Activated naive CD4-positive, alpha-beta T cell treated with Interleukin-2 at 50 U/mL for 16 hours (primary cell): ENCODE data around the gene FXYD4.

Experiments used
- DNase-seq: peaks from one replicate; pipeline ENCODE4 v3.0.0-alpha.2; 2020

Gene FXYD4

GRCh38 chr10:43347997-43348396 is 23.4 kb upstream of the FXYD4 start:
- DNase-seq: no peak

GRCh38 chr10:43348511-43349312 is 22.7 kb upstream of the FXYD4 start:
- DNase-seq: peak; percentile 86

GRCh38 chr10:43350156-43350555 is 21.3 kb upstream of the FXYD4 start:
- no peak for DNase-seq

GRCh38 chr10:43350686-43351085 is 20.8 kb upstream of the FXYD4 start:
- no peak for DNase-seq

GRCh38 chr10:43351301-43351700 is 20.1 kb upstream of the FXYD4 start:
- no peak for DNase-seq

- no peak for DNase-seq
Observed at GRCh38 chr10:43352951-43353350, 18.5 kb upstream of the FXYD4 start.

GRCh38 chr10:43353495-43354329 is 17.7 kb upstream of the FXYD4 start:
- DNase-seq: no peak

GRCh38 chr10:43354330-43354635 is 17.2 kb upstream of the FXYD4 start:
- DNase-seq: no peak

GRCh38 chr10:43354879-43355380 is 16.5 kb upstream of the FXYD4 start:
- DNase-seq: no peak

GRCh38 chr10:43355749-43356371 is 15.6 kb upstream of the FXYD4 start:
- no peak for DNase-seq

- no peak for DNase-seq
Observed at GRCh38 chr10:43360086-43360485, 11.3 kb upstream of the FXYD4 start.

GRCh38 chr10:43361547-43362190 is 9.8 kb upstream of the FXYD4 start:
- DNase-seq: peak; percentile 21

- DNase-seq: peak; percentile 99
Observed at GRCh38 chr10:43362191-43362839, 9.1 kb upstream of the FXYD4 start.

- DNase-seq: no peak
Observed at GRCh38 chr10:43365001-43365400, 6.4 kb upstream of the FXYD4 start.

GRCh38 chr10:43369921-43370320 is 1.5 kb upstream of the FXYD4 start:
- DNase-seq: no peak

GRCh38 chr10:43370671-43371215 is 693 bp upstream of the FXYD4 start:
- DNase-seq: no peak

GRCh38 chr10:43372765-43373361 is 1.4 kb downstream of the FXYD4 start:
- no peak for DNase-seq

- no peak for DNase-seq
Observed at GRCh38 chr10:43373461-43373860, 2.0 kb downstream of the FXYD4 start.

GRCh38 chr10:43374194-43374593 is 2.8 kb downstream of the FXYD4 start:
- no peak for DNase-seq

GRCh38 chr10:43375401-43376020 is 4.1 kb downstream of the FXYD4 start:
- DNase-seq: no peak

- DNase-seq: no peak
Observed at GRCh38 chr10:43376046-43376635, 4.7 kb downstream of the FXYD4 start.
